Astrocyte of the cerebellum (primary cell): Measurements from ENCODE around the gene FAM200C.

Experiments
- DNase-seq: peaks from one replicate; pipeline ENCODE4 v3.0.0-alpha.2; 2011; ENCODE audit warnings: low read depth
- H3K4me3 ChIP-seq: 2 replicates; pipeline ENCODE4 v1.5.1; 2011; ENCODE audit warnings: mild to moderate bottlenecking, low read depth, low read length, moderate library complexity
- in situ Hi-C: cut with HindIII; loops from 2 replicates; pipeline ENCODE4 v1.10.0; 2017; ENCODE audit warnings: low sequenced_read_pairs
- TF ChIP-seq, protein P1 (sequence below): IDR thresholded peaks from 2 replicates; pipeline ENCODE4 v1.5.1; 2012; ENCODE audit warnings: low read length, low read depth, moderate library complexity, mild to moderate bottlenecking; ENCODE audit errors: missing control alignments

The FAM200C gene

DNA sequence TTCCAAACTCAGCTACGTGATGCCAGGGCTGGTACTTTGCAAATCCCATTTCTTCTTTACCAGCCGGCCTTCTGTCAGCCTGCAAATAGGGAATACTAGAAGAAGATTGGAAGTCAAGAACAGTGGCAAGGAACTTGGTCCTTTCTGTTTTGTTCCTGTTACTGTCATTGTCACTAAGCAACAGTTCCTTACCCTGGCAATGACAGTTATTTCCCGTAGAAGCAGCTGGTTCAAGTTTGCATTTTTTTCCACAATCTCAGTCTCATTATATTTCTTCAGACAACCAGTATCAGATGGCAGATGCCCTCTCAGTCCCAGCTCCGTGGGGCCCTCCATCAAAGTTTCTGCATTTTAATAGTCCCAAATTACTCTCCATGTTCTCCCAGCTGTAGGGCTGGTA is 20.3 kb downstream of the FAM200C start:
- in situ Hi-C loops = no loop called here
- H3K4me3 ChIP-seq = no peak overlapping the region
- TF ChIP-seq, protein P1, sequence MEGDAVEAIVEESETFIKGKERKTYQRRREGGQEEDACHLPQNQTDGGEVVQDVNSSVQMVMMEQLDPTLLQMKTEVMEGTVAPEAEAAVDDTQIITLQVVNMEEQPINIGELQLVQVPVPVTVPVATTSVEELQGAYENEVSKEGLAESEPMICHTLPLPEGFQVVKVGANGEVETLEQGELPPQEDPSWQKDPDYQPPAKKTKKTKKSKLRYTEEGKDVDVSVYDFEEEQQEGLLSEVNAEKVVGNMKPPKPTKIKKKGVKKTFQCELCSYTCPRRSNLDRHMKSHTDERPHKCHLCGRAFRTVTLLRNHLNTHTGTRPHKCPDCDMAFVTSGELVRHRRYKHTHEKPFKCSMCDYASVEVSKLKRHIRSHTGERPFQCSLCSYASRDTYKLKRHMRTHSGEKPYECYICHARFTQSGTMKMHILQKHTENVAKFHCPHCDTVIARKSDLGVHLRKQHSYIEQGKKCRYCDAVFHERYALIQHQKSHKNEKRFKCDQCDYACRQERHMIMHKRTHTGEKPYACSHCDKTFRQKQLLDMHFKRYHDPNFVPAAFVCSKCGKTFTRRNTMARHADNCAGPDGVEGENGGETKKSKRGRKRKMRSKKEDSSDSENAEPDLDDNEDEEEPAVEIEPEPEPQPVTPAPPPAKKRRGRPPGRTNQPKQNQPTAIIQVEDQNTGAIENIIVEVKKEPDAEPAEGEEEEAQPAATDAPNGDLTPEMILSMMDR = no peak
- no peak for DNase-seq

DNA sequence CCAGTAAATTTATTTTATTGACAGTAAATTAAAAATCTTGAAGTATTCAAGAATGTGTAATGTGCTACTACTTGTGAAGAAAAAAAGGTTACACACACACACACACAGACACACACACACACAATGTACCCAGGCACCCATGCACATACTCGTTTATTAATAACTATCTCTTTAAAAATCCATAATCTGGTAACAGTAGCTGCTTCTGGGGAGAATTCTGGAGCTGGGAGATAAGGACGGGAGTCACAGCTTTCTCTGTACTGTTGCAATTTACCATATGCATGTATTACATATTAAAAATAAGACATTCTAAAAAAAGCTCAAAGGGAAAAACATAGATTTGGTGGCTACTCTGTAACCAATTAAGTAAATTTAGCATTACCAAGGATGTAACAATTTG is 21.5 kb downstream of the FAM200C start:
- DNase-seq = no peak
- TF ChIP-seq, protein P1 = no peak
- in situ Hi-C loops = no loop called here
- H3K4me3 ChIP-seq = no peak overlapping the region

DNA sequence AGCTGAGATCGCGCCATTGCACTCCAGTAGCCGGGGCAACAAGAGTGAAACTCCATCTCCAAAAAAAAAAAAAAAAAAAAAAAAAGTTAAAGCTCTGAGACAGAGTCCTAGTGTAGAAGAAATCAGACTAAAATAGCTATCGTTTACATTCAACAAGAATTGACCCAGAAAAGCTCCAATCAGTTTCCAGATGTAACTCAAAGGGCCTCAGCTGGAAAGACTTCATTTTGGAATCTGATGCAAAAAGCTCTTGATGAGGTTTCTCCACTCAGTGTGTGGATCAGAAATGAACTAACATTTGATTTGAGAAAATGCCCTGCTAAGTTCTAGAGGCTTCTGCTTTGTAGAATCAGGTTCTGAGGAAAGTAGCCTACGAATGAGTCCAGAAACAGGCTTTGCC is 22.2 kb downstream of the FAM200C start:
- in situ Hi-C loops = no loop called here
- TF ChIP-seq, protein P1 = no peak
- no peak for DNase-seq
- no peak overlapping the region for H3K4me3 ChIP-seq

DNA sequence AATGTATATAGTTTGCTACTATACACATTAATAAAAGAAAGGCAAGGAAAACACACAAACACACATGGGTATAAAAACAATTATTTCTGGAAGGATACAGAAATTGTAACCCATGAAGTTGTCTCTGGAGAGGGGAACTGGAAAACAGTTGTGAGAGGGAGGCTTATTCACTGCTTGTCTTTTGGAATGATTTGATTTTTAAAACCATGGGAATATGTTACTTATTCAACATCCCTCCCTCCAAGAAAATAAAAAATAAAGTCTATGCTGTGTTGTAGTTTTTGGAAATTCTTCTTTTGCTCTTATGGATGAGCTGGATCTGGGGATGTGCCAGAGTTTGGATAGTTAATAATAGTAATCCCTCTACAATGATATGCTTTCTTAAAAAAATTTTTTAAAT is 23.4 kb downstream of the FAM200C start:
- TF ChIP-seq, protein P1 = no peak
- no peak for DNase-seq
- no peak overlapping the region for H3K4me3 ChIP-seq
- in situ Hi-C loops = no loop called here

DNA sequence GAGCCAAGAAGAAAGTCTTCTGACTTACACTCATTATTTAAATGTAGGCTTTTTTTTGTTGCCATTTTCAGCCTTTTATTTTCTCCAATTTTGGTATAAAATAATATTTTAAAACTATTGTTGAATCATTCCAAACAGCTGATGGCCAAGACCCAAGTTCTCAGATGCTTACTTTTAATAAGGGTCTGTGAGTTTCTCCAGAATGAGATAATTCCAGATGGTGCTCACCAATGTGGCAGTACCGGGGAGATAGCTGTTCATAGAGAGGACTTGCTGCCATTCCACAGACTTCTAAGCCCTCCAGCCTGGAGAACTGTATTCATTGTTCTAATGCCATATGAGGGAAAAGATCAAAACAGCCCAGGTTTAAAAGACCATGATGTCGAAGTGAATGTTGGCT is 24.2 kb downstream of the FAM200C start:
- TF ChIP-seq, protein P1 = no peak

DNA sequence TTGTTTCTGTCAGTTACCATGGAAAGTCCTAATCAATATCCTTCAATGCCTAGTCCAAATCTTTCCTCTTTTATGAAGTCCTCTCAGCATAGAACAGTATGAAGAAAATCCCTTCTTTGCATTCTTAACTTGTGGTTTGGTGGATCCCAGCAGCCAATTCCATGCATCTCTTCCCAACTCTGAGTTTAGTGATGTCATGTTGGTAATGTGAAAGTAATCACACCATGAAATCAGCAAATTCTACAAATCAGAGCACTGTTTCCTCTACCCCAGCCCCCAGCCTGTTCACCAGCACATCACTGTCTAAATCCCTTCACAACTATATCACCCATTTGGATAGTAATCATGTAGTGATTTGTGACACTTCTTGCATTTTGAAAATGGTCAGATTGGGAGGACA is 24.7 kb downstream of the FAM200C start:
- H3K4me3 ChIP-seq = no peak overlapping the region
- in situ Hi-C loops = no loop called here
- no peak for DNase-seq
- TF ChIP-seq, protein P1 = no peak

More for the DNA sequence above, 24.2 kb downstream of the FAM200C start:
- in situ Hi-C loops = no loop called here
- no peak for DNase-seq
- no peak overlapping the region for H3K4me3 ChIP-seq

DNA sequence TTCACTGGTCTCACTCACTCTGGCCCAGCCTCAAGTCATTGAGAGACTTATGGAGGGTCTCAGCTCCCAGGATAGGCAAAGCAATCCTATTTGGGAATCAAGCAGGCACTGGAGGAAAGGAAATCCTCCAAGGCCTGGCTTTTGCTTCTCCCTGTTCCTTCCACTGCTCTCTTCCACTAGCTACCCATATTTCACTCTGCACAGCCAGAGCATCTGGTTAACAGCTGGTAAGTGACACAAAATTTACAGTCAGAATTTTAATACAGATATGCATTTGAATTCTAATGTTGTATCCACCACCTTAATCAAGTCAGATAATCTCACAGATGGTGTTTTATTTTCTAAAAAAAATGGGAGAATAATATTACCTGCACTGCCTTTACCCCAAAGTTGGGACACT is 28.6 kb downstream of the FAM200C start:
- DNase-seq = no peak
- TF ChIP-seq, protein P1 = no peak
- in situ Hi-C loops = no loop called here
- H3K4me3 ChIP-seq = no peak overlapping the region
